Activated naive CD4-positive, alpha-beta T cell treated with anti-CD3 and anti-CD28 coated beads for 36 hours (primary cell): ENCODE data around the gene BUD31. TPM values are rescaled to one million over a fixed set of nuclear protein-coding genes. Genes with fewer than 3 reads are reported as not detected.
"Not testable (repeated sequence)": the region's sequence is repeated elsewhere in the genome, so short reads cannot be mapped to it uniquely, and the experiment has no call there.

Experiments used
- CTCF ChIA-PET: fragments of 350-600 bp; sonication (Branson Sonifier 250); formaldehyde crosslinking; loops from one replicate; lab custom pipeline; 2021; ENCODE audit warnings: antibody characterized with exemption; lab: Charles Lee
- DNase-seq: peaks from one replicate; pipeline ENCODE4 v3.0.0-alpha.2; 2020
- H3K27ac Mint-ChIP-seq: one replicate; pipeline ENCODE4 v1.8.0; 2021; ENCODE audit warnings: mild to moderate bottlenecking, mixed read lengths
- H3K27me3 Mint-ChIP-seq: one replicate; pipeline ENCODE4 v1.8.0; 2021; ENCODE audit warnings: low read depth, mixed read lengths
- H3K36me3 Mint-ChIP-seq: one replicate; pipeline ENCODE4 v1.8.0; 2021; ENCODE audit warnings: low read depth, mixed read lengths
- H3K4me1 Mint-ChIP-seq: one replicate; pipeline ENCODE4 v1.8.0; 2021; ENCODE audit warnings: low read depth, mixed read lengths
- H3K4me3 Mint-ChIP-seq: one replicate; pipeline ENCODE4 v1.8.0; 2021; ENCODE audit warnings: mild to moderate bottlenecking, moderate library complexity, mixed read lengths
- H3K9me3 Mint-ChIP-seq: one replicate; pipeline ENCODE4 v1.8.0; 2021; ENCODE audit warnings: mixed read lengths
- intact Hi-C: fragments of 100-400 bp; cut with micrococcal nuclease; formaldehyde crosslinking; loops from one replicate; pipeline ENCODE4 v1.15.1; 2023
- total RNA-seq, 2 experiments: library from RNA; stranded (reverse); gene quantifications; one replicate each; pipeline ENCODE4 v1.2.3, GENCODE V29; 2021

The BUD31 gene
- total RNA-seq, 2 experiments from 2014 or later = 160 to 176 TPM

GRCh38 chr7:99373091-99374066 lies 35.4 kb upstream of the BUD31 start:
- CTCF ChIA-PET = interaction anchor here (1.3 kb wide), 1 partner anchor 8 kb away, joined by 3 read pairs; no protein-coding TSS in a partner anchor
- no peak for DNase-seq
- H3K27me3 Mint-ChIP-seq = no peaks in the 10 kb centered on the region

GRCh38 chr7:99374111-99375064 lies 34.4 kb upstream of the BUD31 start, which contains the start of gene ARPC1B:
Gene ARPC1B, plus strand, starts transcription at chr7:99374730. Its CDS starts 10,985 bp downstream, at chr7:99385715.
- no peaks in the 10 kb centered on the region for H3K27me3 Mint-ChIP-seq
- H3K4me1 Mint-ChIP-seq = peaks cover 24% of the 10 kb centered on the region
- intact Hi-C loops = loop anchor here (1.0 to 5.0 kb wide), 3 partner anchors 18 to 332 kb away; partner anchors contain the start of genes BUD31 and PDAP1
- peak within 1 kb of the TSS; percentile 87 for H3K27ac Mint-ChIP-seq
- H3K9me3 Mint-ChIP-seq = no peaks in the 10 kb centered on the region
- DNase-seq = peak; percentile 88
- CTCF ChIA-PET = interaction anchor here (1.3 kb wide), 1 partner anchor 9 kb away, joined by 3 read pairs; no protein-coding TSS in a partner anchor
- peak within 1 kb of the TSS; percentile 79 for H3K4me3 Mint-ChIP-seq
- peaks cover 17% of the 10 kb centered on the region for H3K36me3 Mint-ChIP-seq

More at GRCh38 chr7:99373091-99374066, 35.4 kb upstream of the BUD31 start:
- intact Hi-C loops = loop anchor here (2.0 kb wide), 1 partner anchor 19 kb away; no protein-coding TSS in a partner anchor
- H3K27ac Mint-ChIP-seq = peak overlapping the region; percentile 65
- peaks cover 17% of the 10 kb centered on the region for H3K4me1 Mint-ChIP-seq
- H3K9me3 Mint-ChIP-seq = no peaks in the 10 kb centered on the region
- peaks cover 14% of the 10 kb centered on the region for H3K36me3 Mint-ChIP-seq
- H3K4me3 Mint-ChIP-seq = peak overlapping the region; percentile 67

- Mint-ChIP-seq H3K9me3 (no peaks in the 10 kb centered on the region), H3K27me3 (no peaks in the 10 kb centered on the region), H3K27ac (peak overlapping the region; percentile 87), H3K4me1 (peaks cover 31% of the 10 kb centered on the region), H3K36me3 (peaks cover 17% of the 10 kb centered on the region), H3K4me3 (peak overlapping the region; percentile 79)
- CTCF ChIA-PET = no interaction called here
- intact Hi-C loops = loop anchor here (1.0 to 5.0 kb wide), 3 partner anchors 18 to 333 kb away; partner anchors contain the start of genes BUD31 and PDAP1
- peak; percentile 83 for DNase-seq
These were observed 33.5 kb upstream of the BUD31 start for GRCh38 chr7:99375070-99375807.

- H3K27me3 Mint-ChIP-seq = no peaks in the 10 kb centered on the region
- H3K9me3 Mint-ChIP-seq = no peaks in the 10 kb centered on the region
- intact Hi-C loops = loop anchor here (5.0 kb wide), 1 partner anchor 337 kb away; no protein-coding TSS in a partner anchor
- peak overlapping the region; percentile 97 for H3K27ac Mint-ChIP-seq
- peak overlapping the region; percentile 81 for H3K4me3 Mint-ChIP-seq
- peaks cover 31% of the 10 kb centered on the region for H3K36me3 Mint-ChIP-seq
- H3K4me1 Mint-ChIP-seq = peaks cover 56% of the 10 kb centered on the region
- DNase-seq = peak; percentile 79
- CTCF ChIA-PET = no interaction called here
These were observed 29.7 kb upstream of the BUD31 start for GRCh38 chr7:99379043-99379577.

DNA sequence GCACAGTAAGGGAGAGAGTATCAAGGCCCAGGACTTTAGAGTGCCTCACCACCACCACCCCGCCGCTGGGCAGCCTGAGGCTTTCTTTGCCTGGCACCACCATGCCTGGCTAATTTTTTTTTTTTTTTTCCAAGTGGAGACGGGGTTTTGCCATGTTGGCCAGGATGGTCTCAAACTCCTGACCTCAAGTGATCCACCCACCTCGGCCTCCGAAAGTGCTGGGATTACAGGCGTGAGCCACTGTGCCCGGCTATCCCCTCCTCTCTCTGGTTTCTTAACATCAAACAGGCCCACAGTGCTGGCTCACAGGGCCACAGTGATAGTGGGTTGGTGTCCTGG lies 29.1 kb upstream of the BUD31 start:
- Mint-ChIP-seq H3K4me3 (peak overlapping the region; percentile 81), H3K4me1 (peaks cover 61% of the 10 kb centered on the region), H3K36me3 (peaks cover 31% of the 10 kb centered on the region), H3K27ac (peak overlapping the region; percentile 97)
- H3K9me3 Mint-ChIP-seq, DNase-seq, CTCF ChIA-PET, H3K27me3 Mint-ChIP-seq: not testable (repeated sequence)
- intact Hi-C loops = loop anchor here (2.0 to 5.0 kb wide), 5 partner anchors 59 to 641 kb away; partner anchors contain the start of genes CPSF4, PTCD1 and TRRAP

DNA sequence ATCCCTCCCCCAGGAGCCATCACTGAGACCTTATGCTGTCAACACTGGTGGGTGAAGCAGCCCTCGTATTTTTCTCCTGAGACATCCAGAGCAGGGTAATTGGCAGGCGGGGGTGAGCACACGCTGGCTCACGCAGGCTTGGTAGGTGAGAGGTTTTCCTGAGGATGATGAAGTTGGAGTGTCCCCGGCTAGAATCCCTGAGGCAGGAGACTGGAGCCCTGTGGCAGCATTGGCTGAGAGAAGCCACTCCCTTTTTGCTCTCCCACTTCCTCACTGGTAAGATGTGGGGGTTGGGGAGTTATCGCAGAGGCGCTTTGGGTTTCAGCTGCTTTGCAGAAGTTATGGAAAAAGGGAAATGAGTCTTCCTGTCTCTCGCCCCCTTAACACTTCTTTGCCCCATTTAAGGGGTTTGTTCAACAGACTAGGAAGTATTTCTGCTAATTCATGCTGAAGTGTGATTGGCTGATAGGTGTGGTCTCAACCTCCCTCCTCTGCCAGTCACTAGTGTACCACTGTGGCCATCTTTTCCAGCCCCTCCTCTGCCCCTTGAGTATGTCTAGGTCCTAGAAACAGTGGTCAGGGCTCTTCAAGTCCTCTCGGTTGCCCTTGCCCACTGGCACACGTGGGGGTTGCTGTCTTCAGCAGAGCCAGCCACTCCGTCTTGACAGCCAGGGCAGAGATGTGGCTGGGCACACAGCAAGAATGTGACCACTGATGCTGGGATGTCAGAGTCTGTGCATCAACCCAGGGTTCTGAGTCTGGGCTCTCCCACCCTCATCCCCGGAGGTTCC lies 28.5 kb upstream of the BUD31 start:
- peak overlapping the region; percentile 81 for H3K4me3 Mint-ChIP-seq
- no peaks in the 10 kb centered on the region for H3K27me3 Mint-ChIP-seq
- H3K27ac Mint-ChIP-seq = peak overlapping the region; percentile 97
- H3K9me3 Mint-ChIP-seq = no peaks in the 10 kb centered on the region
- peaks cover 61% of the 10 kb centered on the region for H3K4me1 Mint-ChIP-seq
- intact Hi-C loops = loop anchor here (2.0 kb wide), 4 partner anchors 59 to 641 kb away; partner anchors contain the start of genes CPSF4, PTCD1 and TRRAP
- peaks cover 31% of the 10 kb centered on the region for H3K36me3 Mint-ChIP-seq
- DNase-seq = peak; percentile 69
- CTCF ChIA-PET = interaction anchor here (1.0 to 1.2 kb wide), 2 partner anchors 18 to 26 kb away, joined by 3 to 4 read pairs; no protein-coding TSS in a partner anchor

DNA sequence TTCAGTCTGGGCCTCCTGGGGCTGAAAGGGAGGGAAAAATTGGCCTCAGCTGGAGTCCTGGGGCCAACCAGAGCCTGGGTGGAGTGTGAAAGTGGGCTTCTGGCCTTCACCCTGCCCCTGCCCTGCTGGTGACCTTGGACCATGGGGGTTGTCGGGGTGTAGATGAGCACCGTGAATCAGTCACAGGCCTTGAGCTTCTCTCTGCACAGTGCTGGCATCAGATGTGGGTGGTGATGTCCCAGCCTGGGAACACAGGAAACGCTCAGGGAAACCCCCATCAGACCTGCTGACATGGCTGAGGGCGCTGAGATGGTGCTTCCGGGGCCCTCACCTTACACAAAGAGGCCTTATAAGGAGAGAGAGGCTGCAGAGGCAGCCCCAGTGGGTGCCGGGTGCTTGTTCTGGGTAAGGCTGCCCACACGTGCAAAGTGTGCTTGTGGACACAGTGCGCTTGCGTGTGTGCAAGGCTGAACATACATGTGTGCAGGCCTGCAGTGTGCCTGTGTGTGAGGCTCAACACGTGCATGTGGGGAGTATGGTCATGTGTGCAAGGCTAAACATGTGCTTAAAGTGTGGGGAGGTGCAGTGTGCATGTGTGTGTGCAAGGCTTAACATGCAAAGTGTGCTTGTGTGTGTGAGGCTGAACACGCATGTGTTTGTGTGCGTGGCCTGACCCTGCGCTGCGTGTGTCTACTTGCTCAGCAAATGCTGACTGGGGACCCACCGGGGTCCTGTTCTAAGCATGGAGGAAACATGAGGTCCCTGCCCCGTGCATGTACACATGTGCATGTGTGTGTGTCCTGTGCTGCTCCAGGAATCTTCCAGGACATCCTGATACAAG lies 27.7 kb upstream of the BUD31 start:
- Mint-ChIP-seq H3K9me3 (no peaks in the 10 kb centered on the region), H3K27me3 (no peaks in the 10 kb centered on the region), H3K4me3 (peak overlapping the region; percentile 81), H3K4me1 (peaks cover 61% of the 10 kb centered on the region), H3K36me3 (peaks cover 35% of the 10 kb centered on the region), H3K27ac (peak overlapping the region; percentile 97)
- CTCF ChIA-PET = interaction anchor here (1.0 to 1.2 kb wide), 2 partner anchors 19 to 26 kb away, joined by 3 to 4 read pairs; no protein-coding TSS in a partner anchor
- peak; percentile 96 for DNase-seq
- intact Hi-C loops = loop anchor here (1.0 to 2.0 kb wide), 10 partner anchors 11 to 640 kb away; partner anchors contain the start of genes BUD31, CPSF4, PDAP1 and PTCD1

GRCh38 chr7:99381664-99382075 lies 27.1 kb upstream of the BUD31 start:
- peaks cover 39% of the 10 kb centered on the region for H3K36me3 Mint-ChIP-seq
- DNase-seq = no peak
- no peaks in the 10 kb centered on the region for H3K27me3 Mint-ChIP-seq
- no peaks in the 10 kb centered on the region for H3K9me3 Mint-ChIP-seq
- peaks cover 55% of the 10 kb centered on the region for H3K4me1 Mint-ChIP-seq
- CTCF ChIA-PET = interaction anchor here (0.7 kb wide), 1 partner anchor 12 kb away, joined by 4 read pairs; no protein-coding TSS in a partner anchor
- intact Hi-C loops = loop anchor here (1.0 to 2.0 kb wide), 10 partner anchors 11 to 639 kb away; partner anchors contain the start of genes BUD31, CPSF4, PDAP1 and PTCD1
- H3K27ac Mint-ChIP-seq = peak overlapping the region; percentile 97
- peak overlapping the region; percentile 81 for H3K4me3 Mint-ChIP-seq

GRCh38 chr7:99383203-99383602 lies 25.6 kb upstream of the BUD31 start:
- Mint-ChIP-seq H3K36me3 (peaks cover 41% of the 10 kb centered on the region), H3K4me3 (no peak overlapping the region), H3K27me3 (no peaks in the 10 kb centered on the region), H3K27ac (peak overlapping the region; percentile 77), H3K9me3 (no peaks in the 10 kb centered on the region), H3K4me1 (peaks cover 44% of the 10 kb centered on the region)
- intact Hi-C loops = no loop called here
- CTCF ChIA-PET = interaction anchor here (1.2 kb wide), 1 partner anchor 18 kb away, joined by 4 read pairs; no protein-coding TSS in a partner anchor
- no peak for DNase-seq
